GM12878 (cell line): Measurements from ENCODE around the gene PFN3.

Source experiments
- ATF3 ChIP-seq: IDR thresholded peaks from 2 replicates; pipeline ENCODE4 v1.6.1; 2011; ENCODE audit warnings: low read depth, mild to moderate bottlenecking, low read length, moderate library complexity, borderline replicate concordance; ENCODE audit errors: extremely low read depth
- CEBPZ ChIP-seq: fragments of 150-350 bp; IDR thresholded peaks from 2 replicates; pipeline ENCODE4 v1.6.1; 2016; ENCODE audit warnings: low read depth, low read length
- HDAC2 ChIP-seq: fragments of 200-600 bp; sonication (generic); IDR thresholded peaks from 2 replicates; pipeline ENCODE4 v1.6.1; 2017
- IKZF1 ChIP-seq: fragments of 450-650 bp; conservative IDR thresholded peaks from 2 replicates; pipeline ENCODE4 v1.6.1; 2017; ENCODE audit warnings: antibody characterized with exemption, mild to moderate bottlenecking
- MEF2A ChIP-seq: IDR thresholded peaks from 2 replicates; pipeline ENCODE4 v1.6.1; 2011; ENCODE audit warnings: low read depth, mild to moderate bottlenecking, low read length, moderate library complexity; ENCODE audit not compliant: insufficient read depth
- POLR2A ChIP-seq: IDR thresholded peaks from 2 replicates; pipeline ENCODE4 v1.6.1; 2011; ENCODE audit warnings: low read depth, mild to moderate bottlenecking, low read length
- POLR2AphosphoS5 ChIP-seq: IDR thresholded peaks from 2 replicates; pipeline ENCODE4 v1.6.1; 2011; ENCODE audit warnings: mild to moderate bottlenecking, low read length, inconsistent platforms
- RAD51 ChIP-seq: fragments of 450-650 bp; IDR thresholded peaks from 2 replicates; pipeline ENCODE4 v1.6.1; 2016; ENCODE audit warnings: moderate library complexity, mild to moderate bottlenecking, inconsistent platforms

- TF ChIP-seq POLR2AphosphoS5 (no peak), MEF2A (no peak), IKZF1 (no peak), CEBPZ (no peak), RAD51 (no peak), HDAC2 (no peak), POLR2A (no peak), ATF3 (no peak)
These were observed 4.9 kb upstream of the PFN3 start for GRCh38 chr5:177405312-177405711.
